ENCODE results near the gene DGKD. TPM values are rescaled to one million over a fixed set of nuclear protein-coding genes. Genes with fewer than 3 reads are reported as not detected.

DGKD gene
- total RNA-seq, 1 donor from 2014 or later: 188 TPM

DNA sequence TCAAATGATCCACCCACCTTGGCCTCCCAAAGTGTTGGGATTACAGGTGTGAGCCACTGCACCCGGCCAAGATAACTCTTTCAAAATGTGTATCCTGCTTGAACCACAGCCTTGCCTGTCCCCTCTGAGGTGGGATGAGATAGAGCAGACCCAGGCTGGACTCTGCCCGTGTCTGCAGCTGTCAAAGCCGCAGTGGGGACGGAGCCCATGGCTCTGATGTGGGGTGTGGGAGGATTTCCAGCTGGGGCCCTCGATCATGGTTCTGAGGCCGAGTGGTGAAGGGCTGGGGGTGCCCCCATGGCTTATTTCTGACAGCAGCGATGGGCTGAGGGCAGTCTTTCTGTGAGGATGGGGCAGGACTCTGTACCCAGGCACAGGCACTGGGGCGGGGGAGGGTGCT is 104.5 kb downstream of the DGKD start:
- Mint-ChIP-seq H3K27ac (no peak overlapping the region), H3K4me1 (no peaks in the 10 kb centered on the region), H3K9me3 (no peaks in the 10 kb centered on the region), H3K4me3 (no peak overlapping the region), H3K27me3 (no peaks in the 10 kb centered on the region), H3K36me3 (ENCODE audit: low read depth) (peaks cover 97% of the 10 kb centered on the region)
- ATAC-seq (ENCODE audit: low read depth): no peak
- TF ChIP-seq, protein P1, sequence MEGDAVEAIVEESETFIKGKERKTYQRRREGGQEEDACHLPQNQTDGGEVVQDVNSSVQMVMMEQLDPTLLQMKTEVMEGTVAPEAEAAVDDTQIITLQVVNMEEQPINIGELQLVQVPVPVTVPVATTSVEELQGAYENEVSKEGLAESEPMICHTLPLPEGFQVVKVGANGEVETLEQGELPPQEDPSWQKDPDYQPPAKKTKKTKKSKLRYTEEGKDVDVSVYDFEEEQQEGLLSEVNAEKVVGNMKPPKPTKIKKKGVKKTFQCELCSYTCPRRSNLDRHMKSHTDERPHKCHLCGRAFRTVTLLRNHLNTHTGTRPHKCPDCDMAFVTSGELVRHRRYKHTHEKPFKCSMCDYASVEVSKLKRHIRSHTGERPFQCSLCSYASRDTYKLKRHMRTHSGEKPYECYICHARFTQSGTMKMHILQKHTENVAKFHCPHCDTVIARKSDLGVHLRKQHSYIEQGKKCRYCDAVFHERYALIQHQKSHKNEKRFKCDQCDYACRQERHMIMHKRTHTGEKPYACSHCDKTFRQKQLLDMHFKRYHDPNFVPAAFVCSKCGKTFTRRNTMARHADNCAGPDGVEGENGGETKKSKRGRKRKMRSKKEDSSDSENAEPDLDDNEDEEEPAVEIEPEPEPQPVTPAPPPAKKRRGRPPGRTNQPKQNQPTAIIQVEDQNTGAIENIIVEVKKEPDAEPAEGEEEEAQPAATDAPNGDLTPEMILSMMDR (IDR thresholded peaks at IDR 0.05): no peak
- DNase-seq: no peak
- intact Hi-C loops (cut with micrococcal nuclease): no loop called here
- ChIA-PET CTCF (no interaction called here), POLR2A (interaction anchor here (0.7 kb wide), 1 partner anchor 702 kb away, joined by 3 read pairs; no protein-coding TSS in a partner anchor)

DNA sequence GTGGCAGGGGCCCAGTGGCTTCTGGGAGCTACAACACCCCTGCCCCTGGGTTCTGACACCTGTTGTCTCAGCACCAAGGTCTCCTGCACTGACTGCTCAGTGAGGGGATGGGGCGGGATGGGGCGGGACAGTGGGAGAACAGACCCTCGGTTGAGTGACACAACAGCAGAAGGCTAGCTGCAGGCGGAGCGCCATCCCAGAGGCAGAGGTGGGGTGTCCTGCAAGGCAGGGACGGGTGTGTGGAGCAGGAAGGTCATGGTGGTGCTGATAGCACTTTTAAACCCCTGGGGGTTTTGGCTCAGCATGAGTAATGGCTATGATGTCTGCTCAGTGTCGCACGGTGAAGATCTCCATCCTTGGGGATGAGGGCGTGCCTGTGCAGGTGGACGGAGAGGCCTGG is 105.1 kb downstream of the DGKD start:
- H3K4me1 Mint-ChIP-seq: no peaks in the 10 kb centered on the region

DNA sequence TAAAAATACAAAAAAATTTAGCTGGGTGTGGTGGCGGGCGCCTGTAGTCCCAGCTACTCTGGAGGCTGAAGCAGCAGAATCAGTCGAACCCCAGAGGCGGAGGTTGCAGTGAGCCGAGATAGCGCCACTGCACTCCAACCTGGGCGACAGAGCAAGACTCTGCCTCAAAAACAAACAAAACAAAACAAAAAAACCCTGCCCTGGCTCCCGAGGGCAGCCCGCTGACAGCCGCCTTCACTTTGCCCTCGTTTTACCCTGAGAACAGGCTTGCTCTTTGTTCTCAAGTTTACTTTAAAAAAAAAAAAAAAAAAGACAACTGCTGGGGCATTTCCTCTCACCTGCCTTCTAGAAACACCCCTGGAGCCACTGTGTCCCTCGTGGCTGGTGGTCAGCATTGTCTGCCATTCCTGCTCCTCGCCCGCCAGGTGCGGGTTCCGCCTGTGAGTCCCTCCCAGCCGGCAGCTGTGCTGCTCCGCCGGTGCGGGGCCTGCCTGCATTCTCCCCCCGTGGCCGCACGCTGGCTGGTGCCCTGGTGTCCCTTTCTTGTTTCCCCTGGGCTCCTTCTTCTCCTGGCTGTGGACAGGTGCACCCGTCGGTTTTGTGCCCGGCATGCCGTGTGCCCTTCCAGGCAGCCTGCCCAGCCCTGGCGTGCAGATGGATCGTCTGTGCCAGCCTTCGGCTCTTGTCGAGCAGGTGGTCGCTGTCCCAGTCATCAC is 106.6 kb downstream of the DGKD start:
- no peaks in the 10 kb centered on the region for H3K9me3 Mint-ChIP-seq
- intact Hi-C loops (cut with micrococcal nuclease): no loop called here

More for the DNA sequence above, 105.1 kb downstream of the DGKD start:
- intact Hi-C loops (cut with micrococcal nuclease): no loop called here
- TF ChIP-seq, protein P1 (IDR thresholded peaks at IDR 0.05): no peak
- Mint-ChIP-seq H3K27me3 (no peaks in the 10 kb centered on the region), H3K4me3 (no peak overlapping the region), H3K27ac (no peak overlapping the region), H3K36me3 (ENCODE audit: low read depth) (peaks cover 97% of the 10 kb centered on the region), H3K9me3 (no peaks in the 10 kb centered on the region)
- DNase-seq: no peak
- POLR2A ChIA-PET: no interaction called here
- ATAC-seq (ENCODE audit: low read depth): no peak
- CTCF ChIA-PET: no interaction called here

GRCh38 chr2:233461481-233461891 is 107.2 kb downstream of the DGKD start:
- Mint-ChIP-seq H3K4me1 (no peaks in the 10 kb centered on the region), H3K4me3 (no peak overlapping the region), H3K36me3 (ENCODE audit: low read depth) (peaks cover 92% of the 10 kb centered on the region), H3K27me3 (no peaks in the 10 kb centered on the region), H3K9me3 (no peaks in the 10 kb centered on the region), H3K27ac (peak overlapping the region; percentile 10)
- DNase-seq: no peak
- ChIA-PET CTCF (no interaction called here), POLR2A (no interaction called here)
- ATAC-seq (ENCODE audit: low read depth): no peak
- TF ChIP-seq, protein P1 (IDR thresholded peaks at IDR 0.05): no peak
- intact Hi-C loops (cut with micrococcal nuclease): no loop called here

More for the DNA sequence above, 106.6 kb downstream of the DGKD start:
- no peak overlapping the region for H3K27ac Mint-ChIP-seq
- ChIA-PET POLR2A (interaction anchor here (0.7 kb wide), 1 partner anchor 11 kb away, joined by 3 read pairs; no protein-coding TSS in a partner anchor), CTCF (no interaction called here)
- no peak for ATAC-seq (ENCODE audit: low read depth)
- no peaks in the 10 kb centered on the region for H3K27me3 Mint-ChIP-seq
- no peak for DNase-seq
- H3K4me1 Mint-ChIP-seq: no peaks in the 10 kb centered on the region
- TF ChIP-seq, protein P1 (IDR thresholded peaks at IDR 0.05): no peak
- no peak overlapping the region for H3K4me3 Mint-ChIP-seq
- peaks cover 92% of the 10 kb centered on the region for H3K36me3 Mint-ChIP-seq (ENCODE audit: low read depth)

- no peak overlapping the region for H3K27ac Mint-ChIP-seq
- intact Hi-C loops (cut with micrococcal nuclease): no loop called here
Measured at GRCh38 chr2:233462202-233462785, 108.0 kb downstream of the DGKD start.

More at GRCh38 chr2:233462202-233462785, 108.0 kb downstream of the DGKD start:
- no peak for ATAC-seq (ENCODE audit: low read depth)
- no peaks in the 10 kb centered on the region for H3K9me3 Mint-ChIP-seq
- DNase-seq: no peak
- CTCF ChIA-PET: no interaction called here
- TF ChIP-seq, protein P1 (IDR thresholded peaks at IDR 0.05): no peak
- no peaks in the 10 kb centered on the region for H3K27me3 Mint-ChIP-seq
- H3K36me3 Mint-ChIP-seq (ENCODE audit: low read depth): peaks cover 92% of the 10 kb centered on the region
- no peaks in the 10 kb centered on the region for H3K4me1 Mint-ChIP-seq
- POLR2A ChIA-PET: no interaction called here
- H3K4me3 Mint-ChIP-seq: no peak overlapping the region
